ENCODE results near the gene MUC5AC.

MUC5AC gene

DNA sequence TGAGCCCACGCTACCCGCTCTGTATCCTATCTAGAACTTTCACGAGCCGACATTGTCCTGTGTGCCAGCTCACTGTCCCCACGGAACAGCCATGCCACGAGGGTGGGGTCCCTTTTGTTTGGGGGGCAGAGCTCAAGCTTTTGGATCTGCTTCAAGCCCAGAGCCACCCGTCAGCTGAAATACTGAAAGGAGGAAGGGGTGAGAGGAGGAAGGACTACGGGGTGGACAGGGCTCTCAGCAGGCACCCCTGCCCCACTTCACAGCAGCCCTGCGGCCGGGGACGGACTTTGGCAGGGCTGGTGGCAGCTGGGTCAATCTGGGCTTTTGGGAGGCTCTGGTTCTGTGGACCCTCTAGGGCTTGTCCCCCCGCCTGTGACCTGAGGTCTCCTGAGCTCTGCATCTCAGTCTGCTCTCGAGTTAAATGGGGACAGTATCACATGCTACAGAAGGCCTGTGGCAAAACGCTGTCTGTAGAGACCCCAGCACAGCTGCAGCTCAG, 30.0 kb upstream of the MUC5AC start:
- no peak overlapping the region for H3K4me3 ChIP-seq (ENCODE audit: low read depth, low read length)
- TF ChIP-seq POLR2A (IDR thresholded peaks at IDR 0.05; ENCODE audit: extremely low read depth, insufficient read length) (no peak), MYC (IDR thresholded peaks at IDR 0.05; ENCODE audit: low read depth, low read length) (no peak)
- TF ChIP-seq, protein P1, sequence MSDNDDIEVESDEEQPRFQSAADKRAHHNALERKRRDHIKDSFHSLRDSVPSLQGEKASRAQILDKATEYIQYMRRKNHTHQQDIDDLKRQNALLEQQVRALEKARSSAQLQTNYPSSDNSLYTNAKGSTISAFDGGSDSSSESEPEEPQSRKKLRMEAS (IDR thresholded peaks at IDR 0.05; ENCODE audit: low read depth, low read length): no peak
- TF ChIP-seq, protein P2, sequence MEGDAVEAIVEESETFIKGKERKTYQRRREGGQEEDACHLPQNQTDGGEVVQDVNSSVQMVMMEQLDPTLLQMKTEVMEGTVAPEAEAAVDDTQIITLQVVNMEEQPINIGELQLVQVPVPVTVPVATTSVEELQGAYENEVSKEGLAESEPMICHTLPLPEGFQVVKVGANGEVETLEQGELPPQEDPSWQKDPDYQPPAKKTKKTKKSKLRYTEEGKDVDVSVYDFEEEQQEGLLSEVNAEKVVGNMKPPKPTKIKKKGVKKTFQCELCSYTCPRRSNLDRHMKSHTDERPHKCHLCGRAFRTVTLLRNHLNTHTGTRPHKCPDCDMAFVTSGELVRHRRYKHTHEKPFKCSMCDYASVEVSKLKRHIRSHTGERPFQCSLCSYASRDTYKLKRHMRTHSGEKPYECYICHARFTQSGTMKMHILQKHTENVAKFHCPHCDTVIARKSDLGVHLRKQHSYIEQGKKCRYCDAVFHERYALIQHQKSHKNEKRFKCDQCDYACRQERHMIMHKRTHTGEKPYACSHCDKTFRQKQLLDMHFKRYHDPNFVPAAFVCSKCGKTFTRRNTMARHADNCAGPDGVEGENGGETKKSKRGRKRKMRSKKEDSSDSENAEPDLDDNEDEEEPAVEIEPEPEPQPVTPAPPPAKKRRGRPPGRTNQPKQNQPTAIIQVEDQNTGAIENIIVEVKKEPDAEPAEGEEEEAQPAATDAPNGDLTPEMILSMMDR (IDR thresholded peaks at IDR 0.05; ENCODE audit: low read depth, low read length): no peak
- DNase-seq (ENCODE audit: low read depth): no peak

DNA sequence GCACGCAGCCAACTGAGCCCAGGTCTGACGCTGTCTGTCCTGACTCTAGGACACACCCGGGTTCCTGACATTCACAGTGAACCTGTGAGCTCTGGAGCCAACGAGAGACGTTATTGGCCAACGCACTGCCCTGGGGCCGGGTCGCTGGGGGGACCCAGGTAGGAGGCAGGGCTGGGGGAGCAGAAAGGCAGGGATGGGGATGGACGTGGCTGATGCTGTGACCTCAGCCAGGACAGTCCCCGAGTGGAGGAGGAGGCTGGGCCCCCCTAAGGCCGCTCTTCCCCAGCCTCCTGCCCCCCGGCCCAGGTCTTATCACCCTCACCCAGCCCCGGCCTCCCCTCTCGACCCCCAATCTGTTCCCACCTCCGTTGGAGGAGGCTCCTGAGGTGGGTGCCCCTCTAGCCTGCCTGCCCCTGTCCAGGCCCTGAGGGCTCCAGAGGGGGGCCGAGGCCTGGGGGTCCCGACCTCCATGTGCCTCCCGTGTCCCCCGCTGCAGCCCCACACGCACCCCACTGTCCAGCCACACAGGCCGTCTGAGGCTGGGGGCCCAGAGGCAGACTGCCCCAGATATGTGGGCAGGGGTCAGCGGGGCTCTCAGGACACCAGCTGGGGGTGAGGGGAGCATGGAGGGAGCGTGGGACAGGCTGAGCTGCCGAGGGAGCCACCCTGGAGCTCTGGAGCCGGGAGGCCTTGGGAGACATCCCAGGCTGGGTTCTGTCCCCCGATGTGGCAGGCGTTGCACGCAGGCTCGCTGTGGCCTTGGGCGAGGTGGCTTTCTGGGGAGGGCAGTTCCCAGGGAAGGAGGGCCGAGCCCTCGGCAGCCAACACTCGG, 29.2 kb upstream of the MUC5AC start:
- TF ChIP-seq, protein P2 (IDR thresholded peaks at IDR 0.05; ENCODE audit: low read depth, low read length): no peak
- no peak for TF ChIP-seq MYC (IDR thresholded peaks at IDR 0.05; ENCODE audit: low read depth, low read length)
- H3K4me3 ChIP-seq (ENCODE audit: low read depth, low read length): no peak overlapping the region
- no peak for DNase-seq (ENCODE audit: low read depth)

DNA sequence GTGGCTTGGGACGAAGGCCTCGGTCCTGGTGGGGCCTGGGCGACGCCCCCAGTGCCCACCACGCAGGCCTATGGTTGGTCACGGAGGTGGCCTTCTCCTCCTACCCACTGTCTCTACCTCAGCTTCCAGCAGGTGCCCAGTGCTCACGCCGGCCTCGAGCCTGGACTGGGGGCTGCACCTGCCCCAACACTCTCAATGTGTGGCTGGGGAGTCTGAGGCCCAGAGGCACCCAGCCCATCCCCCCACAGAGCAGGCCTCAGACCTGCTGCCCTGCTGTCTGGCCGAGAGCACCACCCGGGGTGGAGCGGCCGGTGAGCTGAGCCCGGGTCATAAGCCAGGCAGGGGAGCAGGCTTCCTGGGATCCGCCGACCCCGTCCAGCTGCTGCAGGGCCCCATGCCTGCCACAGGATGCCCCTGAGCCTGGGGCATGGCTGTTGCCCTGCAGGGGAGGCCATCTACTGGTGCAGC, 28.6 kb upstream of the MUC5AC start:
- TF ChIP-seq MYC (IDR thresholded peaks at IDR 0.05; ENCODE audit: low read depth, low read length): no peak
- TF ChIP-seq, protein P2 (IDR thresholded peaks at IDR 0.05; ENCODE audit: low read depth, low read length): no peak
- TF ChIP-seq, protein P1 (IDR thresholded peaks at IDR 0.05; ENCODE audit: low read depth, low read length): no peak
- no peak for TF ChIP-seq POLR2A (IDR thresholded peaks at IDR 0.05; ENCODE audit: extremely low read depth, insufficient read length)
- H3K4me3 ChIP-seq (ENCODE audit: low read depth, low read length): no peak overlapping the region
- no peak for DNase-seq (ENCODE audit: low read depth)

DNA sequence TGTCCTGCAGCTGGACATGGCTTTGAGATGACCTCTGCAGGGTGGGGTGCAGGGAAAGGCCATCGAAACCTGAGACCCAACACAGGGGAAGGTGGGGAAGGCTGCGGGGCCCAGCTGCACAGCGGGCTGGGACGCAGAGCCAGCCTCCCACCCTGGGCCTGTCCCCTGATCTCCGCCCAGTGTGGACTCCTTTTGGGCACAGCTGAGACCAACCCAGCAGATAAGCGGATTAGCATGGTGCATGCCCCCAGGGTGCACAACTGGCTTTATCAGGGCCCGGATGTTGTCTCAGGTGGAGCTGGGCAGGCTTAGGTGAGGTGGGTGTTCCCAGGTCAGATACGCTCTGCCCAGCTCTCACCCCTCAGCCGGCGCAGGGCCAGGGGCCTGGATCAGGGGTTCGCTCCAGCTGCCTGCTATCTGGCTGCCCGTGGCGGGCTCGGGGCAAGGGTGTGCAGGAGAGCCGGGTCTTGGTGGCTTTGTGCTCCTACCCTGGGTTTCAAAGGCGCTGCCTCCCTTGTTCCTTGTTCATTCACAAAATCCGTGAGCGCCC, 28.1 kb upstream of the MUC5AC start:
- DNase-seq (ENCODE audit: low read depth): no peak
- TF ChIP-seq MYC (IDR thresholded peaks at IDR 0.05; ENCODE audit: low read depth, low read length): no peak
- TF ChIP-seq, protein P1 (IDR thresholded peaks at IDR 0.05; ENCODE audit: low read depth, low read length): no peak
- TF ChIP-seq, protein P2 (IDR thresholded peaks at IDR 0.05; ENCODE audit: low read depth, low read length): no peak
- TF ChIP-seq POLR2A (IDR thresholded peaks at IDR 0.05; ENCODE audit: extremely low read depth, insufficient read length): no peak
- H3K4me3 ChIP-seq (ENCODE audit: low read depth, low read length): no peak overlapping the region

DNA sequence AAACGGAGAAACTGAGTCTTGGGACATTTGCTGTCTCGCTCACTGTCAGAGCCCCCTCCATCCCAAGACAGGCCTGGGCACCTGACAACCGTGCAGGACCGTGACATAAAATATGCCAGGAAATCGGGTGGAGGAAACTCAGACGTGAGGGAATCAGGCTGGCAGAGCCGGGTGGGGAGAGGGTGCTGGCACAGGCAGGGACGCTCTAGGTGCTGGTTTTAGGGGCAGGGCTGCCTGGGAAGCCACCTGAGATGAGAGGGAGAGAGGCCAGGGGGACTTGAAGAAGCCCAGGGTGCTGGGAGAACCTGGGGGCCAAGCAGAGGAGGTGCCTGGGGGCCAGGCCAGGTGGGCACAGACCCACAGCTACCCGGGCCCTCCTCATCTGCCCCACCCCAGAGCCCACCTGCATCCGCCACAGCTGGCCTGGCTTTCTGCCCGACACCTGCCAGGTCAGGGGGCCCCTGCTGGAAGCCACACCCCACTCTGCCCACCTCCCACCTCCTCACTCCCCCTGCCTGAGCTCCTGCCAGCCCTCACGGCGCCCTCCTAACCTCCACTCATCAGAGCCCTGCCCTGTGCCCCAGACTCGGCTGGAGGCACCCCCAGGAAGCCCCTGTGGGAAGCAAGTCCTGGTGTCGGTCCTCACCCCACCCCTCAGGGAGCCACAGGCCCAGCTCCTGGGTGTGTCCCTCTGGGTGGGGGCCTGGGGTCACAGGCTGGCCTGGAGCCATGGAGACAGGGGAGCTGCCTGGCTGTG, 27.3 kb upstream of the MUC5AC start:
- no peak for DNase-seq (ENCODE audit: low read depth)
- H3K4me3 ChIP-seq (ENCODE audit: low read depth, low read length): no peak overlapping the region
- TF ChIP-seq MYC (IDR thresholded peaks at IDR 0.05; ENCODE audit: low read depth, low read length): no peak
- TF ChIP-seq, protein P2 (IDR thresholded peaks at IDR 0.05; ENCODE audit: low read depth, low read length): no peak
- TF ChIP-seq, protein P1 (IDR thresholded peaks at IDR 0.05; ENCODE audit: low read depth, low read length): no peak
- no peak for TF ChIP-seq POLR2A (IDR thresholded peaks at IDR 0.05; ENCODE audit: extremely low read depth, insufficient read length)

Data from NB4 (cell line).